NCI-H510A treated with DMSO at 0.1 percent for 48 hours (cell line): Measurements from ENCODE around the gene FAM83B.
"Not testable (repeated sequence)": the region's sequence is repeated elsewhere in the genome, so short reads cannot be mapped to it uniquely, and the experiment has no call there.

ENCODE experiments used
- DNase-seq: peaks from one replicate; lab custom pipeline; 2025; lab: John Stamatoyannopoulos, UW

Gene FAM83B, protein sequence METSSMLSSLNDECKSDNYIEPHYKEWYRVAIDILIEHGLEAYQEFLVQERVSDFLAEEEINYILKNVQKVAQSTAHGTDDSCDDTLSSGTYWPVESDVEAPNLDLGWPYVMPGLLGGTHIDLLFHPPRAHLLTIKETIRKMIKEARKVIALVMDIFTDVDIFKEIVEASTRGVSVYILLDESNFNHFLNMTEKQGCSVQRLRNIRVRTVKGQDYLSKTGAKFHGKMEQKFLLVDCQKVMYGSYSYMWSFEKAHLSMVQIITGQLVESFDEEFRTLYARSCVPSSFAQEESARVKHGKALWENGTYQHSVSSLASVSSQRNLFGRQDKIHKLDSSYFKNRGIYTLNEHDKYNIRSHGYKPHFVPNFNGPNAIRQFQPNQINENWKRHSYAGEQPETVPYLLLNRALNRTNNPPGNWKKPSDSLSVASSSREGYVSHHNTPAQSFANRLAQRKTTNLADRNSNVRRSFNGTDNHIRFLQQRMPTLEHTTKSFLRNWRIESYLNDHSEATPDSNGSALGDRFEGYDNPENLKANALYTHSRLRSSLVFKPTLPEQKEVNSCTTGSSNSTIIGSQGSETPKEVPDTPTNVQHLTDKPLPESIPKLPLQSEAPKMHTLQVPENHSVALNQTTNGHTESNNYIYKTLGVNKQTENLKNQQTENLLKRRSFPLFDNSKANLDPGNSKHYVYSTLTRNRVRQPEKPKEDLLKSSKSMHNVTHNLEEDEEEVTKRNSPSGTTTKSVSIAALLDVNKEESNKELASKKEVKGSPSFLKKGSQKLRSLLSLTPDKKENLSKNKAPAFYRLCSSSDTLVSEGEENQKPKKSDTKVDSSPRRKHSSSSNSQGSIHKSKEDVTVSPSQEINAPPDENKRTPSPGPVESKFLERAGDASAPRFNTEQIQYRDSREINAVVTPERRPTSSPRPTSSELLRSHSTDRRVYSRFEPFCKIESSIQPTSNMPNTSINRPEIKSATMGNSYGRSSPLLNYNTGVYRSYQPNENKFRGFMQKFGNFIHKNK

GRCh38 chr6:54846243-54846856, at the start of gene FAM83B:
Gene FAM83B, plus strand, starts transcription at chr6:54846771. Its CDS starts 23,476 bp downstream, at chr6:54870247.
- peak; percentile 85 for DNase-seq

DNA sequence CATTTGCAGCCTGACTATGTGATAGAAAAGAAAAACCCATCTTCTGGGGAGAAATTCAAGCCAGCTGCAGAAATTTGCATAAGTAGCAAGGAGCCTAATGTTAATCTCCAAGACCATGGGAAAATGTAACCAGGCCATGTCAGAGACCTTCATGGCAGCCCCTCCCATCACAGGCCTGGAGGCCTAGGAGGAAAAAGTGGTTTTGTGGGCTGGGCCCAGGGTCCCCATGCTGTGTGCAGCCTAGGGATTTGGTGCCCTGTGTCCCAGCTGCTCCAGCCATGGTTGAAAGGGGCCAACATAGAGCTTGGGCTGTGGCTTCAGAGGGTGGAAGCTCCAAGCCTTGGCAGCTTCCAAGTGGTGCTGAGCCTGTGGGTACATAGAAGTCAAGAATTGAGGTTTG, 49.7 kb upstream of the FAM83B start:
- not testable (repeated sequence) for DNase-seq

GRCh38 chr6:54800050-54800600, 46.4 kb upstream of the FAM83B start:
- DNase-seq: no peak

- no peak for DNase-seq
Observed at GRCh38 chr6:54801244-54801643, 45.3 kb upstream of the FAM83B start.

DNA sequence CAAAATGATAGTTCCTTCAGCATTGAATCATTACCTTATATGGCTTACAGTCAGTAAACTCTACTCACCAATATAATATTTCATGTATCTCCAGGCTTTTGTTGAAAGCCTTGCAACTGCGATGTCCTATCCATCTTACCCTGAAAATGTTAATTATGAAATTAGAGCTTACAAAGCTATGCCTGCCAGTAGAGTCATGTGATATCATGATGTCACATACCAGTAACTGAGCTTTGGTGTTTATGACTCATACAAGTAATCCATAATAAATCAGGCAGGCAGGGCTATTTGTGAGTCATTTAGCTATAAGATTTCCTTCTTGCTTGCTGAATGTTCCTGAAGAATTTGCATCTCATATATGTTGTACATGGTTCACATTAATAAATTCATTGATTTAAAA, 44.9 kb upstream of the FAM83B start:
- no peak for DNase-seq

DNA sequence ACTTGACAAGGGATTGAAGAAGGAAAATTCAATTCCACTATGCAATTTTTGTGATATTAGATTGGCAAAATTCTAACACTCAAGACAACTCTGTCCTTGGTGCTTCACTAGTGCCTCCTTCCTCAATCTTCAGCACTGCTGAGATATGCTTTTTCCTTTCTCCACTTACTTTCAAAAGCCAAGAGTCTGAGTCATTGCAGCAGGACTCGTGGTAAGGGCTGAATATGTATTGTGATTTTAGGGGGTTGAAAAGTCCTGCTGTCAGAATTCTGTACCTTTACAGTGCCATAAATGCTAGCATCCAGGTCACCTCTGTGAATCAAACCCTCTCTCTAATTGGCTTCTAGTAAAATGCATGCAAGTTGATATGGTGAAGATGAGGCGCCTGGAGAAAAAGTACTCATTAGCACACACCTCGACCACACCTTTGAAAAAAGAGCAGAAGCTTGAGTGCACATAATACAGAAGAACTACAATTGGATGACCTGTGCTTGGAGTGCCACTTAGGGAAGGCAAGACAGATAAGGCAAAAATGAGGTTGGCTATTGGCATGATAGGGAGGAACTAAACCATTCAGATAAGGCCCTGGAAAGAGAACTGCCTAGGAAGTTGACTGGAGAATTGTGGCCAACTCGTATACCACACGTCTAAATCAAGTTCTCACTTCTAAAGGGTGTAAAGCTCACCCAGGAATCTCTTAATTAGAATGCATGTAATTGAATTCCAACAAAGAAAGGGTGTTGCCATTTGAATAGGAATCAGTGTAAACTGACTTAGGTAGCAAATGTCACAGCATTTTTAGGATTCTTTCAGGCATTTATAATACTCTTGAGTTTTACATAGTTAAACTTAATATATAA, 43.6 kb upstream of the FAM83B start:
- no peak for DNase-seq

DNA sequence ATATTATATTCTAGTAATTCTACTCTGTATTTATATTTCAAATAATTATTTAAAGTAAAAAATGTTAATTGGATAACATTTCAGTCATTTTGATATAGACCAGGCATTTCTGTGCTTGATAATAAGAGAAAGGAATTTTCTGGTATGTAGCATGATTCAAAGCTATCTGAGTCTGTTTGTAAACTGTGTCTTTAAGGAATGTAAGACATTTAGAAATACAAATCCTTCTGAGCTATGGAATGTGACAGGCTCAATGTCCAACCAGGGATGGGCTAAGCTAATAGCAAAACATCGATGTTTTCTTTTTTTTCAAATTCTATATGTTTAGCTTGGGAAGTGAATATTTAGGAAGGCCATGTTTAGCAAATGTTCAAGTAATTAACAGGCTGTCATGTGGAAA, 41.5 kb upstream of the FAM83B start:
- no peak for DNase-seq

DNA sequence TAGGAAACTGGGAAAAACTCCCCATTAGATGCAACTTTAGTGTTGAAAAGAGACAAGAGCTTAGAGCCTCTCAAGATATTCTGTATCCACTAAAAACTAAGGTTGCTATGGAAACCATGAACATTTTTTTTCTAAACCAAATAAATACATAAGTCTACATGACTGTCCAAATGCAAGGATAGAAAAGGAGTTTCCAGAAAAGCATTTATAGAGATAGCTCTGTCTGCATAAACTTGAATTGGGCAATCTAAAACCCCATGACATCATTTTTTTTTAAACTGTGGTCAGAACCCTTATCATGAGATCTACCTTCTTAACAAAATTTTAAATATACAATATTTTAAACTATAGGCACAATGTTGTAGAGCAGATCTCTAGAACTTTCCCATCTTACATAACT, 36.4 kb upstream of the FAM83B start:
- no peak for DNase-seq

- no peak for DNase-seq
Observed at GRCh38 chr6:54813892-54814291, 32.7 kb upstream of the FAM83B start.

DNA sequence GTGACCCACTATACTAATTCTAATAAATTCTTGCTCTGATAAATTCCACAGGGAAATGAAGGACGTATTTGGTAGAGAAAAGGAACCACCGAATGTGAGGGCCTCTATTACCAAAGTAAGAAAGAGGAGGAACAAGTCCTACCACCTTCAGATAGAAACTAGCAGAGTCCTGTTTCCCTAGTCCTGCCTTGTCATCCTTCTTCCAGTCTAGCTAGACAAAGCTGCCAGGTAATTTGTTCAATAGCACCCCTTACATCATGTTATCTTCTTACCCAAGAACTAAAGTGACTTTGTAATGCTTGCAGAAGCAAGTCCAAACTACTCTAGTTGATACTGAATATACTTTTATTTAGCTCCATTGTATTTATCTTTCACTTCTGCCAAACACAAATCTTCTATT, 29.3 kb upstream of the FAM83B start:
- no peak for DNase-seq

- DNase-seq: no peak
Observed at GRCh38 chr6:54817834-54818233, 28.7 kb upstream of the FAM83B start.

GRCh38 chr6:54824225-54824624, 22.3 kb upstream of the FAM83B start:
- DNase-seq: not testable (repeated sequence)

DNA sequence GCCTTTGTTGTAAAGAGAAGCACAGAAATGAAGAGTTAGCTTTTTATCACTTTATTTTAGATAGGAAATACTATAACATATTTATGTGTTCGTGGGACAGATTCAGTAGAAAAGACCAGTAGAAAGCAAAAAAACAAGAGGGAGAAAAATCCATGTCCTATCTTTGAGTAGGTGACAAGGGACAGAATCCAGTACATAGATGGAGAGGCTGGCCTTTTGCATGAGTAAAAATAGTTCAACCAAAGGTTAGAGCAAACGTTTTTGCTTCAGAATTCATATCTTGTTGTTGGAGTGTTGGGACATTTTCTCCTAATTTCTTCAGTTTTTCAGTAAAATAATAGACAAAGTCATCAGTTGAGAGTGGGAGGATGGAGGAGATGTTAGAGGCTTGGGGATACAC, 19.6 kb upstream of the FAM83B start:
- no peak for DNase-seq

- no peak for DNase-seq
Observed at GRCh38 chr6:54830216-54830615, 16.4 kb upstream of the FAM83B start.

DNA sequence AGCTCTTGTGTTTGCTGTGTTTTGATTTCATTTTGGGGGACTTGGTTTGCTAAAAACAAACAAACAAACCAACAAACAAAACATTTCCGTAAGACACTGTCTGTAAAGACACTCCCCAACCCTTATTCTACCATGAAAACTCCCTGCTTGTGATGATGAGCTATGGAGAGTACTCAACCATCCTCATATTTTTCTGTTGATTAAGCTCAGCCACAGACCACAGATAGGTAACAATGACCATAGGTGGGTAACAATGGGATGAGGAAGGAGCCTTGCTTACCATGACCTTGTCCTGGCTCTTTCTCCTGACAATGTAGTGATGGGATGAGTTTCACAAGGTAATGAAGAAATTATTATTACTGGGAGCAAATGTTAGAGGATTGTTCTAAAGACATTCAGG, 11.4 kb upstream of the FAM83B start:
- DNase-seq: no peak

DNA sequence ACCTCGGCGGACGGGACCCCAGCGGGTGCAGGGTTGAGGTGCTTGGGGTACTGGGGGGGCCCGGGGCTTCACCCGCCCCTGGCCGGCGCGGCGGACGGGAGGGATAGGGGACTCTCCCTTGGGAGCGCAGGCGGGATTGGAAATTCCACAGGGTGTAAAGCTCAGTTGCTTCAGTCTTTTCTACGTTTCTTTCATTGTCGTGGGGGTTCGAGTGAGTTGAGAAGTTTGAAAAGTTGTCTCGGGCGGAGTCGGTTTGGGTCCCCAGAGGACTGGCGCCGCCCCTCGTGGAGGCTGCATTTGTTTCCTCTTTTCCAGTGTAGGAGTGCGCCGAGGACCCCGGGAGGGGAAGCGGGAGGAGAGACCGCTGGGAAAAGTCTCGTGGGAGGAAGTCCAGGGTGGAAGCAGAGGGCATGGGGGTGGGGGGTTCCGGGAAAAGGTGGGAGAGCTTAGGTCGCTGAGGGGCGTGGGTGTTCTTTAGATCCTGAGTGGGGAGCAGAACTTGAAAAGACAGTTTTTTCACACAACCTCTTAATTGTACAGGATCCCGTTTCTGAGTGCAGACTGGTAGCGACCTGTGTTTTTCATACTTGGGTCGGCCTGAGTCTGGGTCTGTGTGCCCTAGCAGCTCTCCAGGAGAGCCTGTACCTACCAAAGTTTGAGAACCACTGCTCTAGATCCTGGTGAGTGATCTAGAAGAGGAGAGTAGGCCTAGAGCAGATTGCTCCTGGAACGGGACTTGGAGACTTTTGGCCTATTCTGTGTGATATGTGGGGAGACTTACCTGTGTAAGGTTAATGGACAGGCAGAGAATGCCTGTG, 495 bp downstream of the FAM83B start:
- peak; percentile 51 for DNase-seq

DNA sequence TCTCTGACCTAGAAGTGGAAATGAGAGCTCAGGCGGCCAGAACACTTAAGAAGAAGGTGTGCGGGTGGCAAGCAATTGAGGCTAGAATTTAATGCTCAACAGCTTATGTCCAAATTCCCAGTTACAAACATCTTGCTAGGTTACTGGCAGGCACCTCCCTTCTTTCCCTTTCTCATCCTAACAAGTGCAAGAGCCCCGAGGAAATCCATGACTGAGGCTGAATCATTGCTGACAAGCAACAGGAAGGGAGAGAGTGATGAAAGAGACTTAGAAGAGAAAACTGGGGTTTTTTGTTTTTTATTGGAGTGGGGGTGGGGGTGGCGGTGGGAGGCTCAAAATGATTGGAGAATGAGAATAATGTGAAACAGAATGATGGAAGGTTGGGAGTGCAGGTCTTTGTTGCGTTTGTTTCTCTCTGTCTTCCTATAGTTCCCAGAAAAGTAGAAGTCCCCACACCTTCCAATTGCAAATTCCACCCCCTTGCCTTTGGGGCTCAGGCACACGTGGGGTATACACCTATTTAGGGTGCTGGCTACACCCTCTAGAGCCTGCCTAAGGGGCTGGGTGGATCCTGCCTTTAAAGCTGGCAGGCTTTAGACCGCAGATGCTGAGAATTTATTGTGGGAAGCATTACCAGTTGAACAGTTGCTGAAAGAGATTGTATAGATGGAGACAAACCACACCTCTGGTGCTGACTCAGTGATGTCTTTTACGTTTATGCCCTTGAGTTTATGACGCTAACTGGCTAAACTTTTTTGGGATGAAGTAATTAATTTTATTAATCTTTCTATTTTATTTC, 1.4 kb downstream of the FAM83B start:
- DNase-seq: no peak

GRCh38 chr6:54850114-54850513, 3.5 kb downstream of the FAM83B start:
- DNase-seq: no peak

- DNase-seq: peak; percentile 49
Observed at GRCh38 chr6:54856129-54856528, 9.6 kb downstream of the FAM83B start.
